ENCODE data around the gene GABRD.
A peak's percentile ranks its signal among the peaks of the same experiment; 100 is the strongest.

The GABRD gene

GRCh38 chr1:1986451-1987141 is 32.5 kb upstream of the GABRD start:
- no peak overlapping the region for H3K27ac ChIP-seq
- DNase-seq (ENCODE audit: low spot score): no peak
- no peak overlapping the region for H3K4me3 ChIP-seq
- no peak for TF ChIP-seq CTCF (IDR thresholded peaks at IDR 0.05)

GRCh38 chr1:1987142-1987510 is 32.0 kb upstream of the GABRD start:
- no peak for TF ChIP-seq CTCF (IDR thresholded peaks at IDR 0.05)
- no peak for DNase-seq (ENCODE audit: low spot score)
- no peak overlapping the region for H3K4me3 ChIP-seq

GRCh38 chr1:1988061-1988945 is 30.8 kb upstream of the GABRD start:
- no peak overlapping the region for H3K27ac ChIP-seq
- no peak for TF ChIP-seq CTCF (IDR thresholded peaks at IDR 0.05)
- DNase-seq (ENCODE audit: low spot score): no peak
- H3K4me3 ChIP-seq: no peak overlapping the region

More at GRCh38 chr1:1987142-1987510, 32.0 kb upstream of the GABRD start:
- H3K27ac ChIP-seq: no peak overlapping the region

GRCh38 chr1:1989102-1989542 is 30.0 kb upstream of the GABRD start:
- H3K27ac ChIP-seq: peak overlapping the region in 1 of 2 donors; percentile 46
- H3K4me3 ChIP-seq: no peak overlapping the region
- DNase-seq (ENCODE audit: low spot score): no peak
- no peak for TF ChIP-seq CTCF (IDR thresholded peaks at IDR 0.05)

- DNase-seq (ENCODE audit: low spot score): no peak
- TF ChIP-seq CTCF (IDR thresholded peaks at IDR 0.05): no peak
- Histone ChIP-seq H3K4me3 (no peak overlapping the region), H3K27ac (peak overlapping the region in 1 of 2 donors; percentile 46)
Observed at GRCh38 chr1:1989789-1990188, 29.4 kb upstream of the GABRD start.

GRCh38 chr1:1990222-1990621 is 28.9 kb upstream of the GABRD start:
- no peak for TF ChIP-seq CTCF (IDR thresholded peaks at IDR 0.05)
- peak overlapping the region in 1 of 2 donors; percentile 46 for H3K27ac ChIP-seq
- no peak for DNase-seq (ENCODE audit: low spot score)
- H3K4me3 ChIP-seq: no peak overlapping the region

Measured in coronary artery (tissue), 2 donors.